Mesenteric fat pad (tissue), 1 donor: ENCODE results near the gene ANKRD33B. TPM values are rescaled to one million over a fixed set of nuclear protein-coding genes. Genes with fewer than 3 reads are reported as not detected.
"Not testable (repeated sequence)": the region's sequence is repeated elsewhere in the genome, so short reads cannot be mapped to it uniquely, and the experiment has no call there.

Source experiments
- DNase-seq: peaks from one replicate; pipeline ENCODE4 v3.0.0-alpha.2; 2020; ENCODE audit warnings: low spot score
- total RNA-seq: library from RNA; stranded (reverse); fragmentation: NEBNext Ultra II Directional; extraction: Animal tissue kit (Norgen Biotek cat#: 25700); gene quantifications from one replicate; pipeline ENCODE4 v1.2.1, GENCODE V29; 2021
- donor health status: DM: yes; HTN: yes; CAD: no.

ANKRD33B gene
- total RNA-seq, 1 donor from 2014 or later: 5.7 TPM

DNA sequence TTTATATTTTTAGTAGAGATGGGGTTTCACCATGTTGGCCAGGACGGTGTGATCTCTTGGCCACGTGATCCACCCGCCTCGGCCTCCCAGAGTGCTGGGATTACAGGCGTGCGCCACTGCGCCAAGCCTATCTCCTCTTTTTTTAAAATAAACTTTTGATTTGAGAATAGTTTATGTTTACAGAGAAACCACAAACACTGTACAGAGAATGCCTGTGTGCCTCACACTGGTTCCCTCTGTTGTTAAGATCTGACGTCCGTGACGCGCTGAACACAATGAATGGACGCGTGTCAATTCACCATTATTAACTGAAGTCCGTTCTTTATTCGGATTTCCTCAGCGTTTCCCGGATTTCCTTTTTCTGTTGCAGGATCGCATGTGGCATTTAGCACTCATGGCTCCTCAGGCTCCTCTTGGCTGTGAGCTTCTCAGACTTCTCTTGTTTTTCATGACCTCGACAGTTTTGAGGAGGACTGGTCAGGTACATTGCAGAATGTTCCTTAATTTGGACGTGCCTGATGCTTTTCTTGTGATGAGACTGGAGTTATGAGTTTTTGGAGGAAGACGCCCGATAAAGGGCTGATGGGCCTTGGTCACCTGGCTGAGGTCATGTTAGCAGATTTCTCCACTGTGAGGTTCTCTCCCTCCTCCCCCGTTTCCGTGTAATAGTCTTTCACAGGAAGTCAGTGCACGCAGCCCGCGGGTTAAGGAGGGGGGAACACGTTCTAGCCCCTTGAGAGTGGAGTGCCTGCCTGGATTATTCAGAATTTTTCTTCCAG is 69.6 kb downstream of the ANKRD33B start:
- peak; percentile 53 for DNase-seq

GRCh38 chr5:10634050-10634449 is 70.2 kb downstream of the ANKRD33B start:
- DNase-seq: no peak

GRCh38 chr5:10634562-10634961 is 70.7 kb downstream of the ANKRD33B start:
- DNase-seq: no peak

- no peak for DNase-seq
Observed at GRCh38 chr5:10635257-10635866, 71.5 kb downstream of the ANKRD33B start.

DNA sequence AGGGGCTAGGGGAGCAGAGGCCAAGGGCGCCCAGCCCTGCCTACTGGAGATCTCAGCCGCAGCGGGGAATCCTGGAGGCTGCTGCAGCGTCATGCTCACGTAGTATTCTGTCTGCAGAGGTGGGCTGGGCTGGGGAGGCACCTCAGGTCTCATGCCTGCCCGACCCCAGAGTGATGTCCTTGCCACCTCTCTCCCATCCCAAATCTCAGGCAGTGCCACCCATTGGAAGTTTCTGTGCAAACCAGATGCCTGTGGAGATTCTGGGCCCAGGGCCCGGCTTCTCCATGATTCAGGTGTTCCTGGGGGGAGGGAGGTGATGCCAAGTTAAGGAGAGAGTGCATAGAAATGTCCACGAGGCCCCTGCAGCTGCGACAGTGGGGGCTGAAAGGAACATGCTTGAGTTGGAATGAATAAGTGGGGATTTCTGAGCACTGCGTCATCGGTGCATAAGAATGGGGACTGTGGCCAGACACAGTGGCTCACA is 72.0 kb downstream of the ANKRD33B start:
- DNase-seq: no peak

DNA sequence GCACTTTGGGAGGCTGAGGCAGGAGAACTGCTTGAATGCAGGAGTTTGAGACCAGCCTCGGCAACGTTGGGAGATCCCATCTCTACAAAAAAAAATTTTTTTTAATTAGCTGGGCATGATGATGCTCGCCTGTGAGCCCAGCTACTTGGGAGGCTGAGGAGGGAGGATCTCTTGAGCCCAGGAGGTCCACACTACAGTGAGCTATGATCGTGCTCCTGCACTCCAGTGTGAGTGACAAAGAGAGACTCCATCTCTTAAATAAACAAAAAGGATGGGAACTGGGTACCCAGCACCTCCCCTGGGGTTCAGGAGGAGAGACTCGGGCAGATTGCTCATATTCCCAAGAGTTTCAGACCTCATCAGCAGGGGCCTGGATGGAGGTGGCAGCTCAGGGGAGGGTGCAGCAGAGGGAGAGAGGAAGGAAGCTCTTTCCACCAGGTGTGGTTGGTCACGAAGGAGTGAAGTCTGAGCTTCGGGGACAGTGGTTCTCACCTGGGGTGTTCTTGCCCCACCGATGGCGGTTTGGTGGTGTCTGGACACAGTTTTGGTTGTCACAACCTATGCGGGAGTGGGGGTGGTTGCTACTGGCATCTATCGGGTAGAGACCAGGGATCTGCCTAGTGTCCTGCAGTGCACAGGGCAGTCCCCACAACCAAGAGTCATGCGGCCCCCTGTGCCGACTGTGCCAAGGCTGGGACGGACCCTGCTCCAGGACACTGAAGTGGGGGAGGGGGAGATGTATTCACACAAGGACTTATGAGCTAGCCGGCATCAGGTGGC is 72.7 kb downstream of the ANKRD33B start:
- peak; percentile 80 for DNase-seq

- peak; percentile 59 for DNase-seq
Observed at GRCh38 chr5:10637944-10638343, 74.1 kb downstream of the ANKRD33B start.

- DNase-seq: not testable (repeated sequence)
Observed at GRCh38 chr5:10638723-10639122, 74.9 kb downstream of the ANKRD33B start.

DNA sequence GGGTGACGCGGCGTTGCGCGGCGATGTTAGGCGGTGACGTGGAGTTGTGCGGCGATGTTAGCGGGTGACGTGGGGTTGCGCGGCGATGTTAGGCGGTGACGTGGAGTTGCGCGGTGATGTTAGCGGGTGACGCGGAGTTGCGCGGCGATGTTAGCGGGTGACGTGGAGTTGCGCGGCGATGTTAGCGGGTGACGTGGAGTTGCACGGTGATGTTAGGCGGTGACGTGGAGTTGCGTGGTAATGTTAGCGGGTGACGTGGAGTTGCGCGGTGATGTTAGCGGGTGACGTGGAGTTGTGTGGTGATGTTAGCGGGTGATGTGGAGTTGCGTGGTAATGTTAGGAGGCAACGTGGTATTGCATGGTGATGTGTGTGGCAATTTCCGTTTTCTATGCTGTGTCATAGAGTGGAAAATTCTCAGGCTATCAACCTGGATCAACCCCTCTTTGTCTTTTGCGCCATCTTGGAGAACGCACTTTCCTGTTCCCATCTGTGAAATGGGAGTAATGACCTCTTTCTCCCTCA is 76.0 kb downstream of the ANKRD33B start:
- no peak for DNase-seq

DNA sequence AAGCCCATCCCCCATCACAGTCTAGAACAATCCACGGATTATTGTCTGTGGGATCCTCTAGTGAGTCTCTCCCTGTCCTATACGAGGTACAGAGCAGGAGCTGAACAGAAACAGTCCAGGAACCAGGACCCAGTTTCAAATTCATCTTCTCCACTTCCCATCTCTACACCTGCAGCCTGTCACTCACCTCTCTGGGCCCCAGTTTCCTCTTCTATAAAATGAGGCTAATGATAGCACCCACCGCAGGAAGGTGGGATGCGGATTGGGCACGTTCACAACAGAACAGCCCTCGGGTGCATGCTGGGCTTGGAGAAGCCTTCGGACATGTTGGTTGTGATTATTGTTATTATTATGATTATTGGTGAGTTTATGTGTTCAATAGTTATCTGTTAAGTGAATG is 78.5 kb downstream of the ANKRD33B start:
- peak; percentile 53 for DNase-seq

DNA sequence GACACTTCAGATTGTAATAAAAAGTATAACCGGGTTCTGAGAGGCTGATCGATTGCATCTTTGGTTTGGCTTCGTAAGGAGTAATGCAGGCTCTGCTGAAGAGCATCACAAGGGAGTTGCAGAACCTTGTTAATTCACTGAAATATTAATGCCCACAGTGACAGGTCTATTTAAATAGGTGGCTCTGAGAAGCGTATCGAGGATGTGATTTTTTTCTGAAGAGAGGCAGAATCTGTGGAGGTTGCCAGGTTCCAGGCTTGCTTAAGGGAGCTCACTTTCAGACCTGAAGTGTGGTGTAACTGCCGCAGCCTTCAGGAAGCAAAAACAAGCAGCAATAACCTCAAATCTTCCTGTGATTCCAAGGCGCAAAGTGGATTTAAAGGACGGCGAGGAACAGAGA is 80.3 kb downstream of the ANKRD33B start:
- no peak for DNase-seq

GRCh38 chr5:10645146-10645545 is 81.3 kb downstream of the ANKRD33B start:
- DNase-seq: peak; percentile 45

DNA sequence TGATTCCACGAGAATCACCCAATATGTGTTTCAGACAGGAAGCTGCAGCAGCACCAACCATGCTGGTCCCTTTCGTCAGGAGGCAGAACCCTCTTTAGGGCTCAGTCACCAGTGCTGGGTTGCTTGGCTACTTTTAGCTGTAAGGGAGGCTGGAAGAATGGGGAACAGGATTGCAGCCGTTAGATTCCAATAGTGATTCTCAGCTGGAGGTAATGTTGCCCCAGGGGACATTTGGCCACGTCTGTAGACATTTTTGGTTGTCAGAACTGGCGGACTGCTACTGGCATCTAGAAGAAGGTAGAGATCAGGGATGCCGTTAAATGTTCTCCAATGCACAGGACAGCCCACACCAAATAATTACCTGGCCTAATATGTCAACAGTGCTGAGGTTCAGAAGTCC is 81.8 kb downstream of the ANKRD33B start:
- peak; percentile 35 for DNase-seq

DNA sequence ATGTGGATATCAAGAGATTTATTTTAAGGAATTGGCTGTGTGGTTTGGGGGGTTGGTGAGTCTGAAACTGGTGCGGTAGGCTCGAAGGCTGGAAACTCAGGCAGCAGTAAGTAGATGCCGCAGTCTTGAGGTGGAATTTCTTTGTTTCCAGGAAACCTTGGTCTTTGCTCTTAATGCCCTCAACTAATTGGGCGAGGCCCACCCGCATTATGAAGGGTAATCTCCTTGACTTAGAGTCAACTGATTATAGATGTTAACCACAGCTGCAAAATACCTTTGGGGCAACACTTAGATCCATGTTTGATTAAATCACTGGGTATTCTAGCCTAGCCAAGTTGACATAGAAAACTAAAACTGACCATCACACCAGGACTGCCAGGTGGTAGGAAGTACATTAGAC is 83.8 kb downstream of the ANKRD33B start:
- DNase-seq: no peak

DNA sequence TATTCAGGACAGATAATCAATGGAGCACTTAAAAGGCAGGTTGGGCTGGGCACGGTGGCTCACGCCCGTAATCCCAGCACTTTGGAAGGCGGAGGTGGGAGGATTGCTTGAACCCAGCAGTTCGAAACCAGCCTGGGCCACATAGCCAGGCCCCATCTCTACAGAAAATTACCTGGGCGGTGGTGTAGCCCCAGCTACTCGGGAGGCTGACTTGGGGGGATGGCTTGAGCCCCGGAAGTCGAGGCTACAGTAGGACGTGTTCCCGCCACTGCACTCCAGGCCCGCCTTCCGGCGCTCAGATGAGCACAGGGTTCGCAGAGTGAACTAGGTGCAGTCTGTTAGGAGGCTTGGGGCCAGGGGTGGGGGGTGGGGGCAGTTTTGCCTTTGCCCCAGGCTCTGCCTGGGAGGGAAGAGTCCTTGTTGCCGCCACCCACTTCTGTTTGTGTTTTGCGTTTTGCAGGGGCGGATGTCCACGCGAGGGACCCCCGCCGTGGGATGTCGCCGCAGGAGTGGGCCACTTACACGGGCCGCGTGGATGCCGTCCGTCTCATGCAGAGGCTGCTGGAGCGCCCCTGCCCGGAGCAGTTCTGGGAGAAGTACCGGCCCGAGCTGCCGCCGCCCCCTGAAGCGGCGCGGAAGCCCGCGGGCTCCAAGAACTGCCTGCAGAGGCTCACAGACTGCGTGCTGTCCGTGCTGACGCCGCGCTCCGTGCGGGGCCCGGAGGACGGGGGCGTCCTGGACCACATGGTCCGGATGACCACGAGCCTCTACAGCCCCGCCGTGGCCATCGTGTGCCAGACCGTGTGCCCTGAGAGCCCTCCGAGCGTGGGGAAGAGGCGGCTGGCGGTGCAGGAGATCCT is 85.2 kb downstream of the ANKRD33B start:
- peak; percentile 86 for DNase-seq

GRCh38 chr5:10649666-10650380 is 86.0 kb downstream of the ANKRD33B start:
- peak; percentile 82 for DNase-seq

DNA sequence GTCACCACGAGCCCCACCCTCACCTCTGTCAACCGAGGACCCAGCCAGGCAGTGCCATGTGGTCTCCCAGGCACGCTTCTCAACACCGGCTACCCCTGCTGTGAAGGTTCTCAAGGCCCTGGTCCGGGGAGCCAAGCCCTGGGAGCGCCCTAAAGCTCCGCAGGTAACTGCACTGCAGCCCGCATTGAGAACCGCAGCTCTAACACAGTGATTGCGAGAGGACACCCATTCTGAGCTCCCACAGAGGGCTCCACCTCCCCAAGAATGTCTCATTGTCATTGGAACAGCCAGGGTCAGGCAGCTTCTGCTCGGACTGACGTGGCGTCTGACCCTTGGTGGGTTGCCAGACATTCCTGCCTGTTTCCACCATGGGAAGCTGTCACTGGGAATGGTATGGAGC is 88.3 kb downstream of the ANKRD33B start:
- DNase-seq: peak; percentile 83

GRCh38 chr5:10652606-10653005 is 88.7 kb downstream of the ANKRD33B start:
- peak; percentile 37 for DNase-seq

GRCh38 chr5:10653043-10653442 is 89.2 kb downstream of the ANKRD33B start:
- peak; percentile 71 for DNase-seq
